Upper lobe of left lung (tissue), 4 donors: ENCODE measurements around the gene PLAC8L1.

Experiments used
- EP300 ChIP-seq, 4 donors: sonication (generic); formaldehyde crosslinking; IDR thresholded peaks; one replicate each; pipeline ENCODE4 v1.5.1; 2017; ENCODE audit warnings: antibody characterized with exemption in 4 of 4, control low read depth in 2 of 4
- POLR2A ChIP-seq, 4 donors: fragments of 450-650 bp; IDR thresholded peaks; one replicate each; pipeline ENCODE4 v1.5.1; 2016 to 2017; ENCODE audit warnings: antibody characterized with exemption in 4 of 4, mild to moderate bottlenecking in 2 of 4
- TF ChIP-seq, protein P1 (sequence below), 6 experiments: fragments of 450-650 bp in 4 of 6; fragments of 200-600 bp in 2 of 6; sonication (generic) in 2 of 6; IDR thresholded peaks; one replicate each; pipeline ENCODE4 v1.5.1; 2016 to 2019; ENCODE audit warnings: antibody characterized with exemption in 6 of 6

DNA sequence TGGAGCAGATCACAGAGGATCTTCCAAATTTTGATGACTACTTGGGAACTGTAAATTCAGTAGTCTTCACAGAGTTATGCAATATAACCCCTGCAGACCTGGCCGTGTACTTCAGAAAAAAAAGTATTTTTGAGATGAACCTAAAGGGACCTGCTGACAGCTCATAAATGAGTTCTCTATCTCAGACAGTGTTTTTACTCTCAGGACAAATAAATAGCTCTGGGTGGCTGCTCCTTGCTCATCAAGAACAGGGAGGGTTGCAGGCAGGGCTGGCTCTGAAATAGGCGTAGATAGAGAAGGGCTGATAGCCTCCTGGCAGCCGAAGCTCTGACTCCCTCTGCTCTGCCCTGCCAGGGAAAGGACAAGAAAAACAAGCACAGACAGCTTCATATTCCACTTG is 64.8 kb downstream of the PLAC8L1 start:
- TF ChIP-seq, protein P1, sequence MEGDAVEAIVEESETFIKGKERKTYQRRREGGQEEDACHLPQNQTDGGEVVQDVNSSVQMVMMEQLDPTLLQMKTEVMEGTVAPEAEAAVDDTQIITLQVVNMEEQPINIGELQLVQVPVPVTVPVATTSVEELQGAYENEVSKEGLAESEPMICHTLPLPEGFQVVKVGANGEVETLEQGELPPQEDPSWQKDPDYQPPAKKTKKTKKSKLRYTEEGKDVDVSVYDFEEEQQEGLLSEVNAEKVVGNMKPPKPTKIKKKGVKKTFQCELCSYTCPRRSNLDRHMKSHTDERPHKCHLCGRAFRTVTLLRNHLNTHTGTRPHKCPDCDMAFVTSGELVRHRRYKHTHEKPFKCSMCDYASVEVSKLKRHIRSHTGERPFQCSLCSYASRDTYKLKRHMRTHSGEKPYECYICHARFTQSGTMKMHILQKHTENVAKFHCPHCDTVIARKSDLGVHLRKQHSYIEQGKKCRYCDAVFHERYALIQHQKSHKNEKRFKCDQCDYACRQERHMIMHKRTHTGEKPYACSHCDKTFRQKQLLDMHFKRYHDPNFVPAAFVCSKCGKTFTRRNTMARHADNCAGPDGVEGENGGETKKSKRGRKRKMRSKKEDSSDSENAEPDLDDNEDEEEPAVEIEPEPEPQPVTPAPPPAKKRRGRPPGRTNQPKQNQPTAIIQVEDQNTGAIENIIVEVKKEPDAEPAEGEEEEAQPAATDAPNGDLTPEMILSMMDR (IDR thresholded peaks at IDR 0.05): no peak
- TF ChIP-seq POLR2A (IDR thresholded peaks at IDR 0.05) (no peak), EP300 (IDR thresholded peaks at IDR 0.05) (no peak)
